Left lung (tissue), 10 donors: ENCODE results near the gene IGF1R. TPM values are rescaled to one million over a fixed set of nuclear protein-coding genes. Genes with fewer than 3 reads are reported as not detected.

Source experiments
- ATAC-seq: fragments of 200-7000 bp; cut with Tn5 transposase; one replicate; pipeline ENCODE4 v1.9.1; 2020; ENCODE audit warnings: moderate library complexity
- DNase-seq, 4 donors: peaks; one replicate each; pipeline ENCODE4 v3.0.0-alpha.2; 2013 to 2020
- H3K27ac ChIP-seq, 2 donors: fragments of 200-600 bp; sonication (generic) in 1 of 2; one replicate each; pipeline versions ENCODE4 v1.5.0 to v1.8.0; 2020 to 2021
- H3K27me3 ChIP-seq, 2 donors: fragments of 200-600 bp; sonication (generic) in 1 of 2; one replicate each; pipeline versions ENCODE4 v1.5.0 to v1.8.0; 2020 to 2021
- H3K36me3 ChIP-seq, 2 donors: fragments of 200-600 bp; sonication (generic) in 1 of 2; one replicate each; pipeline versions ENCODE4 v1.5.0 to v1.8.0; 2020 to 2021
- H3K4me1 ChIP-seq, 2 donors: fragments of 200-600 bp; one replicate each; pipeline ENCODE4 v1.8.0; 2021
- H3K4me3 ChIP-seq, 2 donors: fragments of 200-600 bp; sonication (generic) in 1 of 2; one replicate each; pipeline versions ENCODE4 v1.5.0 to v1.8.0; 2020 to 2021; ENCODE audit warnings: mild to moderate bottlenecking in 1 of 2
- H3K9me3 ChIP-seq, 2 donors: fragments of 200-600 bp; sonication (generic) in 1 of 2; one replicate each; pipeline versions ENCODE4 v1.5.0 to v1.8.0; 2020 to 2021
- CTCF ChIP-seq, 2 donors: fragments of 200-600 bp; sonication (generic) in 1 of 2; IDR thresholded peaks; one replicate each; pipeline versions ENCODE4 v1.5.0 to v1.8.0; 2021; ENCODE audit warnings: antibody characterized with exemption in 2 of 2
- intact Hi-C, 2 donors: fragments of 100-400 bp; cut with DNase I; formaldehyde crosslinking; loops; one replicate each; pipeline versions ENCODE4 v1.11.2 to v1.14.2; 2022
- polyA plus RNA-seq, 6 donors: library from polyadenylated mRNA; unstranded; fragments of 120-200 nt; gene quantifications; one replicate each; pipeline ENCODE4 v1.2.1, GENCODE V29; 2013; ENCODE audit not compliant: insufficient read length in 6 of 6
- total RNA-seq, 2 donors: library from RNA; stranded (reverse); fragmentation: NEBNext Ultra II Directional; extraction: Animal tissue kit (Norgen Biotek cat#: 25700); gene quantifications; one replicate each; pipeline ENCODE4 v1.2.1, GENCODE V29; 2021
- donor health status: DM: no; HTN: yes; CAD: no.
- donor health status: DM: no; HTN: no; CAD: no.

IGF1R gene
- total and polyA plus RNA-seq, 8 donors: 32.0 to 41.0 (median 37.0) TPM

GRCh38 chr15:98651036-98651481 lies 2.7 kb downstream of the IGF1R start:
- Histone ChIP-seq H3K4me3 (peak overlapping the region; percentile 84 to 86), H3K27ac (peak overlapping the region; percentile 89 to 92), H3K36me3 (no peaks in the 10 kb centered on the region), H3K9me3 (no peaks in the 10 kb centered on the region), H3K27me3 (peaks cover 0 to 44% of the 10 kb centered on the region in 2 donors), H3K4me1 (peaks cover 6 to 49% of the 10 kb centered on the region in 2 donors)
- DNase-seq (peak in 2 of 4 donors; percentile 52 to 55), ATAC-seq (no peak)
- TF ChIP-seq CTCF (IDR thresholded peaks at IDR 0.05): no peak
- intact Hi-C loops: no loop called here

- intact Hi-C loops: no loop called here
- ATAC-seq (no peak), DNase-seq (peak in 2 of 4 donors; percentile 38 to 40)
- Histone ChIP-seq H3K36me3 (no peaks in the 10 kb centered on the region), H3K4me3 (peak overlapping the region; percentile 84 to 86), H3K27me3 (peaks cover 0 to 38% of the 10 kb centered on the region in 2 donors), H3K27ac (peak overlapping the region; percentile 89 to 92), H3K4me1 (peaks cover 6 to 49% of the 10 kb centered on the region in 2 donors), H3K9me3 (no peaks in the 10 kb centered on the region)
- no peak for TF ChIP-seq CTCF (IDR thresholded peaks at IDR 0.05)
Measured at GRCh38 chr15:98651581-98652220, 3.4 kb downstream of the IGF1R start.

GRCh38 chr15:98653686-98654085 lies 5.3 kb downstream of the IGF1R start:
- Histone ChIP-seq H3K27me3 (peaks cover 0 to 30% of the 10 kb centered on the region in 2 donors), H3K27ac (no peak overlapping the region), H3K9me3 (no peaks in the 10 kb centered on the region), H3K4me1 (peaks cover 6 to 57% of the 10 kb centered on the region in 2 donors), H3K36me3 (no peaks in the 10 kb centered on the region), H3K4me3 (no peak overlapping the region)
- intact Hi-C loops: no loop called here
- TF ChIP-seq CTCF (IDR thresholded peaks at IDR 0.05): no peak
- no peak for ATAC-seq
- DNase-seq: no peak

- intact Hi-C loops: no loop called here
- no peak for TF ChIP-seq CTCF (IDR thresholded peaks at IDR 0.05)
- no peak for ATAC-seq
Measured at GRCh38 chr15:98654790-98655360, 6.5 kb downstream of the IGF1R start.

GRCh38 chr15:98655732-98656131 lies 7.4 kb downstream of the IGF1R start:
- no peak for ATAC-seq
- intact Hi-C loops: no loop called here
- DNase-seq: no peak
- no peak for TF ChIP-seq CTCF (IDR thresholded peaks at IDR 0.05)
- Histone ChIP-seq H3K9me3 (no peaks in the 10 kb centered on the region), H3K27ac (no peak overlapping the region), H3K27me3 (peaks cover 0 to 16% of the 10 kb centered on the region in 2 donors), H3K4me3 (no peak overlapping the region), H3K4me1 (peaks cover 6 to 59% of the 10 kb centered on the region in 2 donors), H3K36me3 (no peaks in the 10 kb centered on the region)

More at GRCh38 chr15:98654790-98655360, 6.5 kb downstream of the IGF1R start:
- no peak for DNase-seq
- Histone ChIP-seq H3K4me1 (peaks cover 6 to 66% of the 10 kb centered on the region in 2 donors), H3K36me3 (no peaks in the 10 kb centered on the region), H3K4me3 (no peak overlapping the region), H3K9me3 (no peaks in the 10 kb centered on the region), H3K27ac (no peak overlapping the region), H3K27me3 (peaks cover 0 to 25% of the 10 kb centered on the region in 2 donors)
